Sigmoid colon (tissue), 7 donors: ENCODE data around the gene C11orf52. TPM values are rescaled to one million over a fixed set of nuclear protein-coding genes. Genes with fewer than 3 reads are reported as not detected.
"Not testable (repeated sequence)": the region's sequence is repeated elsewhere in the genome, so short reads cannot be mapped to it uniquely, and the experiment has no call there.

Source experiments
- DNase-seq: peaks from one replicate; pipeline ENCODE4 v3.0.0-alpha.2; 2019
- H3K27ac ChIP-seq, 4 donors: fragments of 200-600 bp; sonication (generic); one replicate each; pipeline ENCODE4 v1.5.1; 2016 to 2019; ENCODE audit warnings: mild to moderate bottlenecking in 1 of 4
- H3K27me3 ChIP-seq, 3 donors: fragments of 200-600 bp; sonication (generic); one replicate each; pipeline ENCODE4 v1.5.1; 2019; ENCODE audit warnings: mild to moderate bottlenecking in 1 of 3
- H3K36me3 ChIP-seq, 4 donors: fragments of 200-600 bp; sonication (generic); one replicate each; pipeline ENCODE4 v1.5.1; 2016 to 2019
- H3K4me1 ChIP-seq, 4 donors: fragments of 200-600 bp; sonication (generic); one replicate each; pipeline ENCODE4 v1.5.1; 2017 to 2019
- H3K4me3 ChIP-seq, 4 donors: fragments of 200-600 bp; sonication (generic); one replicate each; pipeline ENCODE4 v1.5.1; 2017 to 2019; ENCODE audit warnings: mild to moderate bottlenecking in 2 of 4, moderate library complexity in 1 of 4
- H3K9me3 ChIP-seq, 4 donors: fragments of 200-600 bp in 3 of 4; sonication (generic) in 3 of 4; one replicate each; pipeline versions ENCODE4 v1.5.1 to v1.6.1; 2013 to 2019
- CTCF ChIP-seq, 4 experiments: fragments of 450-650 bp in 3 of 4; fragments of 200-600 bp in 1 of 4; IDR thresholded peaks; one replicate each; pipeline ENCODE4 v1.5.1; 2016 to 2019; ENCODE audit warnings: antibody characterized with exemption in 4 of 4, mild to moderate bottlenecking in 3 of 4, moderate library complexity in 2 of 4
- EP300 ChIP-seq, 4 donors: sonication (generic); formaldehyde crosslinking; IDR thresholded peaks; one replicate each; pipeline ENCODE4 v1.6.1; 2017; ENCODE audit warnings: antibody characterized with exemption in 4 of 4
- POLR2A ChIP-seq, 2 donors: fragments of 450-650 bp; IDR thresholded peaks; one replicate each; pipeline ENCODE4 v1.6.1; 2016; ENCODE audit warnings: antibody characterized with exemption in 2 of 2, mild to moderate bottlenecking in 2 of 2, moderate library complexity in 2 of 2
- POLR2AphosphoS5 ChIP-seq, 4 donors: sonication (generic); formaldehyde crosslinking; IDR thresholded peaks; one replicate each; pipeline ENCODE4 v1.6.1; 2017; ENCODE audit warnings: antibody characterized with exemption in 4 of 4
- WGBS, 2 donors: extraction: QIAGEN DNeasy Blood & Tissue Kit; methylation state at CpG; one replicate each; pipeline ENCODE4 v1.1.7; 2013; 5-methylcytosine and 5-hydroxymethylcytosine counted together
- intact Hi-C: fragments of 100-400 bp; cut with DNase I; formaldehyde crosslinking; loops from one replicate; pipeline ENCODE4 v1.15.1; 2023
- polyA plus RNA-seq, 3 donors: library from polyadenylated mRNA; stranded (reverse); fragments of 200-250 nt; gene quantifications; one replicate each; pipeline ENCODE4 v1.2.3, GENCODE V29; 2013
- total RNA-seq, 4 donors: library from RNA; depleted of rRNA; stranded (reverse); fragments of >200 nt; gene quantifications; one replicate each; pipeline ENCODE4 v1.1.0, GENCODE V29; 2016
- donor health status: healthy with polysubstance abuse.
- donor health status: Bipolar disorder and iron deficiency.
- donor health status: healthy.

C11orf52 gene
- total and polyA plus RNA-seq, 7 donors, result 3.9 to 17.8 (median 11.6) TPM; not detected in 3

DNA sequence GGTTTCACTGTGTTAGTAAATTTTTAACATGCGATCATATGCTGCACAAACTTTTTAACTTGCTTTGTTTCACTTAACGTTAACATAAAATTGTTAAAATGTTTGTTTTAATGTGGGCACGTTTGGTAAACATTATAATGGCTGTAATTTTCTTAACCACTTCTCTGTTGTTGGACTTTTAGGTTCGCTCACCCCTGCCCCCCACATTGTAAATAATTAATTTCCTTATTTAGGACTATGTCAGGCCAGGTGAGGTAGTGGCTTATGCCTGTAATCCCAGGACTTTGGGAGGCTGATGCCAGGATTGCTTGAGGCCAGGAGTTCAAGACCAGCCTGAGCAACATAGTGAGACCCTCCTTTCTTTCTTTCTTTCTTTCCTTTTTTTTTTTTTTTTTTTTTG, 11.8 kb downstream of the C11orf52 start:
- no peak overlapping the region for H3K4me3 ChIP-seq
- WGBS, 2 donors, result 16 to 59% methylated on average over 4 of the region's 4 CpGs
- no peaks in the 10 kb centered on the region for H3K9me3 ChIP-seq
- H3K4me1 ChIP-seq, result peaks cover 0 to 28% (median 22%) of the 10 kb centered on the region in 4 donors
- no peak overlapping the region for H3K27ac ChIP-seq
- H3K27me3 ChIP-seq, result no peaks in the 10 kb centered on the region
- H3K36me3 ChIP-seq, result no peaks in the 10 kb centered on the region
- intact Hi-C loops, result no loop called here
- no peak for TF ChIP-seq POLR2A (IDR thresholded peaks at IDR 0.05)
- no peak for TF ChIP-seq CTCF (IDR thresholded peaks at IDR 0.05)
- no peak for TF ChIP-seq POLR2AphosphoS5 (IDR thresholded peaks at IDR 0.05)
- TF ChIP-seq EP300 (IDR thresholded peaks at IDR 0.05), result no peak
- DNase-seq, result no peak

DNA sequence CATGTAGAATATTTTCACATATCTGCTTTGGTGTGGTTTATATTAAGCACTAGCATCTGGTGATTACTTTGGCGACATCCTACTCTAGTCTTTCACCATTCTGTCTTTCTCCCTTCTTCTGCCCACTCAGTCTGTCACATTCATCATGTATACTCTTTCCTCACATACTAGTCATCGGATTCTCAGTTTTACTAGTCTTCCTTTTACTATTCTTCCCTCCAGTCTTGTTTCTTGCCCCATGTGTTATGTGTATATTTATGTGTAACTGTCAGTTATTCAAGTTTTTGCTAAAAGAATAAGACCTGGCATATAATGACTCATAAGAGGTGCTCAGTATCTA, 13.9 kb downstream of the C11orf52 start:
- DNase-seq, result no peak
- Histone ChIP-seq H3K4me1 (peaks cover 0 to 26% (median 22%) of the 10 kb centered on the region in 4 donors), H3K9me3 (no peaks in the 10 kb centered on the region), H3K27ac (no peak overlapping the region), H3K27me3 (no peaks in the 10 kb centered on the region), H3K36me3 (no peaks in the 10 kb centered on the region), H3K4me3 (no peak overlapping the region)
- TF ChIP-seq CTCF (IDR thresholded peaks at IDR 0.05) (no peak), EP300 (IDR thresholded peaks at IDR 0.05) (no peak), POLR2A (IDR thresholded peaks at IDR 0.05) (no peak), POLR2AphosphoS5 (IDR thresholded peaks at IDR 0.05) (no peak)
- intact Hi-C loops, result no loop called here
- WGBS, 2 donors, result 83 to 86% methylated on average over 2 of the region's 2 CpGs

GRCh38 chr11:111933176-111933575, 14.5 kb downstream of the C11orf52 start:
- H3K36me3 ChIP-seq, H3K4me3 ChIP-seq, DNase-seq, H3K9me3 ChIP-seq, intact Hi-C loops, H3K27me3 ChIP-seq, H3K27ac ChIP-seq: not testable (repeated sequence)
- peaks cover 0 to 32% (median 26%) of the 10 kb centered on the region in 4 donors for H3K4me1 ChIP-seq
- WGBS, 2 donors, result 96% methylated on average over 14 of the region's 14 CpGs

GRCh38 chr11:111933872-111934271, 15.2 kb downstream of the C11orf52 start:
- intact Hi-C loops, result no loop called here

GRCh38 chr11:111934306-111934705, 15.6 kb downstream of the C11orf52 start:
- 94 to 97% methylated on average over 1 of the region's 1 CpG for WGBS, 2 donors
- DNase-seq, result no peak
- H3K4me1 ChIP-seq, result peaks cover 0 to 43% (median 38%) of the 10 kb centered on the region in 4 donors
- H3K4me3 ChIP-seq, result no peak overlapping the region
- no peaks in the 10 kb centered on the region for H3K36me3 ChIP-seq
- H3K27me3 ChIP-seq, result no peaks in the 10 kb centered on the region
- TF ChIP-seq CTCF (IDR thresholded peaks at IDR 0.05) (no peak), POLR2AphosphoS5 (IDR thresholded peaks at IDR 0.05) (no peak), POLR2A (IDR thresholded peaks at IDR 0.05) (no peak), EP300 (IDR thresholded peaks at IDR 0.05) (no peak)
- intact Hi-C loops, result no loop called here
- H3K27ac ChIP-seq, result peak overlapping the region in 3 of 4 donors; percentile 72 to 89 (median 86)
- no peaks in the 10 kb centered on the region for H3K9me3 ChIP-seq

More at GRCh38 chr11:111933872-111934271, 15.2 kb downstream of the C11orf52 start:
- H3K27ac ChIP-seq, result peak overlapping the region in 2 of 4 donors; percentile 72 to 89
- H3K9me3 ChIP-seq, result no peaks in the 10 kb centered on the region
- peaks cover 0 to 38% (median 33%) of the 10 kb centered on the region in 4 donors for H3K4me1 ChIP-seq
- no peak for TF ChIP-seq POLR2AphosphoS5 (IDR thresholded peaks at IDR 0.05)
- no peak for TF ChIP-seq CTCF (IDR thresholded peaks at IDR 0.05)
- TF ChIP-seq POLR2A (IDR thresholded peaks at IDR 0.05), result no peak
- TF ChIP-seq EP300 (IDR thresholded peaks at IDR 0.05), result no peak
- no peak for DNase-seq
- H3K36me3 ChIP-seq, result no peaks in the 10 kb centered on the region
- no peaks in the 10 kb centered on the region for H3K27me3 ChIP-seq
- no peak overlapping the region for H3K4me3 ChIP-seq
- 83 to 89% methylated on average over 1 of the region's 1 CpG for WGBS, 2 donors
